HG03139 (cell line): ENCODE results near the gene SEMA4D.

Source experiments
- ATAC-seq: cut with Tn5 transposase; IDR thresholded peaks from one replicate; pipeline ENCODE4 v1.9.1; 2021; ENCODE audit not compliant: unreplicated experiment

SEMA4D gene

DNA sequence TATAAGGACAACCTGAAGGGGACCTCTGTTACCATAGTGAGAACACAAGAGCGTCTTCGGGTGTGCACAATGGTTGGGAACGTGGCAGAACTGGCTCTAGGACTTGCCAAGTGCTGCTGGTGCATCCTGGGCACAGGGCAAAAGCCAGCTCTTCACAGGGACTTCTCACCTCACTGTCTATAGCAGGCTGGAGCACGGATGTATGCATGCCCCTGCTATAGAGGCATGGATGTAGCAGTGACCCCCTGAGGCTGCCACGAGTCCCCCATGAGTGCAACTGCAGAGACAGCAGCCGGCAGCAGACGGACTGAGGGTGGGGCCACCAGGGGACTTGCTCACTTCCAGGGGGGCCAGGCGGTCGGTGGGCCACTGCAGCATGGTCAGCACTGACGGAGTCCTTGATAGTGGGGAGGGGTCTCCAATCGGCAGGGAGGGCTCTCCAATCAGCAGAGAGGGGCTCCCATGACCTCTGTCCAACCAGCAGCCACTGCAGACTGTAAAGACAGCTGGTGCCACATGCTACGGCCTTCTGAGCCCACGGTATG, 64.9 kb downstream of the SEMA4D start:
- no peak for ATAC-seq

GRCh38 chr9:89431930-89432725, 65.8 kb downstream of the SEMA4D start:
- no peak for ATAC-seq

DNA sequence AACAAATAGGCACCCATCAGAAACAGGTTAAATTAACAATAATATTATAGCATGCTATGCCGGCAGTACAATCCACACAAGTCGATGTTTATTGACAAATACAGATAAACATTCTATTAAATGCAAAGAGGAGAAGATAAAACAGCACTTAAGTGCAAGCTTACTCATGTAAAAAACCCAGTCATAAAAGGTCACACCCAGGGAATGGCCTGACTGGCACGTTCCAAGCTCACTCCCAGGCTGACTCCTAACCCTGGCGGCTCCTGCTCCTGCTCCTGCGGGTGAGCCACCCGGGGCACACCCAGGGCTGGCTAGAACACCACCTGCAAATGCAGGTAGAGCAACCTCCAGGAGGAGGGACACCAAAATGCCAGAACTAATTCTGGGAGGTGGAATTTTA, 66.9 kb downstream of the SEMA4D start:
- ATAC-seq: no peak

DNA sequence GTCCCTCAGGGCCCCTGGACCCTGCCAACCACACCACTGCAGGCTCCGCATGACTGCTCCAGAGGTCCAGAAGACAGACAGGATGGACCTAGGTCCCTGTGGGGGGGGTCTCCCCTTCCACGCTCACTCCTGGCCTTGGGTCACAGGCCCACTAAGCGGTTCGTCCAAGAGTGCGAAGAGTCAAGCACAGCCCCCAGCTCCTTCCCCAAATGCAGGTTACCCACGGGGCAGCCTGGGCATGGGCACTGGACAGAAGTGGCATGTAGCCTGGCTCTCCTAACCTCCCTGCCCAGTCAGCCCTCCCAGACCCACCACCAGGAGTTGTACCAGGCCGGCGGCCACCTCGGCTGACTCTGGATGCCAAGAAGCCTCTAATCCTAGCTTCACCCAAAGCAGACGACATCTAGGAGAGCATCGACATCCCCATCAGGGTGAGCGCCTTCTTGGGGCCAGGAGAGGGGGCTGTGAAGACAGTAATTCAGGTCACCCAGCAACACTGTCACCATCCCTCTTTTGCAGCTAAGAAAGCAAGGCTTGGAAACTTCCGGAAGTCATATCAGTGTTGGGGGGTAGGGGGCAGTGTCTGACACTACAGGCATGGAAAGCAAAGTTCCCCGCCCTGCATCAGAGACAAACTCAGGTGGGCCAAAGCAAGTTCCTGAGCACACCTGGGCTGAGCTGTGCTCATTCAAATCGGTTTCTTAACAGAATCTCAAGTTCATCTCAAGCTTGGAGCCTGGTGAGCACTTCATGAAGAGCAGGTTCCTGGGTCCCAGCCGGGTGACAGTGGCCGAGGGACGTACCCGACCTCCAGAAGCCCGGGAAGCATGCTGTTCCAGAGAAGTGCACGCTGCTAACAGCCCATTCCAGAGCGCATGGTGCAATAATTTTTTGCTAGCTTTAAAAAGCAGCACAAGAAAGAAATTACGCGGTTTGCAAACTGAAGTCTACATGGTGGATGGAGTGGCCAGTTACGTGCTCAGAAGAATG, 68.7 kb downstream of the SEMA4D start:
- no peak for ATAC-seq

DNA sequence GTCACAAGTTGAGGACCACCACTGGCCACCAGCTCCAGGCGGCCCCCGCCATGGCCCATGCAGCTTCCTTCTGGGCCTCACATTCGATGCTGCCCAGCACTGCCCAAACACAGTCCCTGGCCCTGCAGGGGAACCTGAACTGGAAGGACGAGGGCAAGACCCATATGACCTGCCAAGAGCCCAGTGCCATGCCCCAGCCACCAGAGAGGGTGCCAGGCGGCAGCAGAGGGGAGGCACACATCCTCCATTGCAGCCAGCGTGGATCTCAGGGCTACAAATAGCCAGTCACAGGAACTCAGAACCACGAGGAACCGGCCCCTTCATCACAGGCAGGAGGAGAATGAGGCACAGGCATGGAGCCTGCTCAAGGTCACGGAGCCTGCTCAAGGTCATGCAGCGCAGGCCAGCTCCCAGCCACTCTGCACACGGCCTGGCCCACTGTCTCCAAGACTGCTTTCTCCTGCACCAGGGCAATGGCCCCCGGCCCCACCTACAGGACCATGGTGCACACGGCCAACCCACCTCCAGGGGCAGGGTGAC, 69.6 kb downstream of the SEMA4D start:
- no peak for ATAC-seq

DNA sequence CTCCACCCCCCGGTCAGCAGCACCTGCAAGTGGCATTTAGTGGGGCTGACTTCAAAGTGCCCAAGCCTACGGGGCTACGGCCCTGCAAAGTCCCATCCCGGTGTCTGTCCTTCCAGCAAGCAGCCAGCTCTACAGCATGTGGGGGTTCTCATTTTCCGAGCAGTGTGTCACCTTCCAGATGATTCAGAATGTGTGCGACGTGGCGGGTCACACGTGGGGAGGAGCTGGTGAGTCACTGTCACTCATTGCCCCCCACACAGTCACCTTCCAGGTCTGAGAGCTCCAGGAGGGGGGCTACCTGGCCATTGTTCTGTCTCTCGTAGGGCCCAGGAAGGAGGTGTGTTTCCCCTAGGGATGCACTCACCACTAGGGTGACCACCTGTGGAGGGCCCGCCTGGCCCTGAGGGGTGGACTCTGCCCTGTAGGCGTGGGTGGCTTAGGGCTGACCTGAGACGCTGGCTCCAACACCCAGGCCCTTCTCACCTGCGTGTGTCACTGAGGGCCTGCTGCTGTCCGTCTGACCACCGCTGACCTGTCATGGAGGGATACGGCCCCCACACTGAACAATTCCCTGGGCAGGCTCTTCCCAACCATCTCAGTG, 70.2 kb downstream of the SEMA4D start:
- ATAC-seq: no peak

GRCh38 chr9:89426384-89426961, 71.4 kb downstream of the SEMA4D start:
- peak; percentile 77 for ATAC-seq

- ATAC-seq: no peak
These were observed 72.0 kb downstream of the SEMA4D start for GRCh38 chr9:89425921-89426383.

DNA sequence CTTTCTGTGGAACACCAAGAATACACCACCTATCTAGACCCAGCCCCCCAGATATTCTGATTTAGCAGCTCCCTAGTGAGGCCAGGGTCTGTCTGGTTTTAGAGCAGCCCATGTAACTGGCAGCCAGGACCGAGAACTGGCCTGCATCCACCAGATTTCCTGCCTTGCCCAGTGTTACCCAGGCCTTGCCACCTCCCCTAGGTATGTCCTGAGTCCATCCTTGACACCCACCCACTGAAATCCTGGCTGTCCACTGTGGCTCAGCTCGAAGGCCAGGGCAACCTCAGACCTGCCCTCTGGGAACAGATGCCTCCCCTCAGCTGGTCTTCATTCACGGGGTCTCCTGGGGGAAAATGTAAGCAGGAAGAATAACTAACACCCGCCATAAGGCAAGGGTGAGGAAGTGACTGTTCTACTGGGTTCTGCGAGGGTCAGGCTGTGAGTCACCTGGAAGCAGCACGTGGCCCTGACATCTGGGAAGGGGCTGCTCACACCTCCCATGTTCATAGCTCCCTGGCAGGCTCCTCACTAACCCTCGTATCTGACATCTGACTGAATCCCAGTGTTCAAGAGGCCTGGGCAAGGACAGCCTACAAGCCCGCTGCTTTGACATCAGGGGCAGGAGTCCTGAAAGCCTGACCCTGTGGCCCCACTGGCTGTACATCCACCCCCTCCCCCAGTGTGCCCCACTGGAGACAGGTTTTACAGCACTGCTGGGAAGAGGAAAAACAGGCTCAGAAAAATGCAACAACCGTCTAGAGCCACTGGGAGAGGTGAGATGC, 72.7 kb downstream of the SEMA4D start:
- no peak for ATAC-seq

- ATAC-seq: no peak
These were observed 75.5 kb downstream of the SEMA4D start for GRCh38 chr9:89422151-89422975.

GRCh38 chr9:89421595-89421994, 76.3 kb downstream of the SEMA4D start:
- no peak for ATAC-seq

- no peak for ATAC-seq
These were observed 77.3 kb downstream of the SEMA4D start for GRCh38 chr9:89420397-89421178.

DNA sequence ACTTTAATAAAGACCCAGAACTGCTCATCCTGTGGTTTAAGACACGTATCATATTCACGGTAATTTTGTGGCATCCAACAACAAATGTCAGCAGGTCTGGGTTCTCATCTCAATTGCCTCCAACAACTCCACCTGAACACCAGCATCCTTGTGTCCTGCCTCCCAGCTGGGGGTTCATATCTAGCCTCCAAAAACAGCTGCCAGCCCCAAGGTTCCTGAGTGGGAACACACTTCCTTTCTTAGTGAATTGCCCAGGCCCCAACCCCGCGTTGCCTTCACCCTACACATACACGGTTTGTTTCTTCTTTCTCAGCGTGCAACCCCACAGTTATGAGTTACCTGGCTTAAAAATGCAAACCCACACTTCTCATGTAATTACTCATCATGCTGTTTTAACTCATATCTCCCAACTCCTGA, 77.9 kb downstream of the SEMA4D start:
- no peak for ATAC-seq

DNA sequence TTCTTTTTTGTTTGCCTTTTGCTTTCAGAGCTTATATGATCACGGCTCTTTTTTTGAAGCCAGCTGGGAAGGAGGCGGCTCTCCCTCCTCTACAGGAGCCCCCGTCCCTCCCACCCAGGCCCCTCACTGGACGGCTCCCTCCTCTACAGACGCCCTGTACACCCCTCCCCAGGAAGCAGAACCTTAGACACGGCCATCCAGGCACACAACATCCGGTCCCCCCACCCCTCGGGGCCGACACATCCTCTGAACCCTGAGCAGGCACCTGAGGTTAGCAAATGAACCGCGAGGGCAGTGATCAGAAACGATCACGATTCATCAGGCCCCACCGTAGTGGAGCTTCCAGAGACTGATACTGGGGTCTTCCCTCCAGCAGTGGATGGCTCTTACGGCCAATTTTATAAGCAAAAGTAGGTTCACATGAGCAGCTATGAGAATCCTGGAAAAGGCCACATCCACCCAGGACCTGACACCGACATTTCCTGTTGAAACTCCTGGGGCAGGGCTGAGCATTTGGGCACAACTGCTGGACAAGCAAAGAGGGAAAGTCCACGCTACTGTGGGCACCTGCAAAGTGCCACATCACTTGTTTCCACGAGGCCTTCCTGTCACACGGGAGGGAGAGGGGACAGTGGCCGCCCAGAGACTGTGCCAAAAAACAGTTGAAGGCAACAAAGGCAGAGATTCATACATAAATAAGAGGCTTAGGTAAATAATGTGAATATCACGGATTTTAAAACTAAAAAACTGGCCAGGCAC, 78.9 kb downstream of the SEMA4D start:
- ATAC-seq: peak; percentile 75

GRCh38 chr9:89418474-89418845, 79.5 kb downstream of the SEMA4D start:
- ATAC-seq: no peak

DNA sequence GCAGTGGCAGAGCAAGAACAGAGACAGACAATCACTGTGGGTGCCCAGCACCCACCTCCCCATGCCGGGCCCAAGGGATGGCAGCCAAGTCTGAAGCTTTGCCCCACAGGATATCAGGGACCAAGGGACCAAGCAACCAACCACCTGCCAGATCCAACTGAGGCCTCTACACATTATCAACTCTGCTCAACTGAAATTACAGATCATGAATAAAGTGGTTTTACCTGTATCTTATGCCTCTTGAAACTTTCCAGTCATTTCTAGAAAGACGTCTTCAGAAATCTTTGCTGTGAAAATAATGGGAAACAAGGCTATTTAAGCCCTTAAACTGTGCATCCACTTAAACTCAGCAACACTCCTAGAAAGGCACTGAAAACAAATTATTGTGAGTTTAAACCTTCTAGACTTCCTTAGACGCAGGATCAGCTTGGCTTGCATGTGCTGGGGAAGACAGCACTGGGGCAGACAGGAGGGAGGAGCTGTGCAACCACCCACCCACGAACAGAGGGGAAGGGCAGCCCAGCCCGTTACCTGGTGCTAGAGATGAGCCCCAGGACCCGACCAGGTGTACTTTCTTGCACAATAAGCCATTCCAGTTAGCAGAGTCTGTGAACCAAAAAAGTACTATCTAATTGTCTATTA, 80.0 kb downstream of the SEMA4D start:
- ATAC-seq: no peak
